Measurements from ENCODE around the gene CLDN16.

Gene CLDN16

GRCh38 chr3:190380184-190380583 is 7.8 kb upstream of the CLDN16 start:
- no peak for TF ChIP-seq SIN3A (IDR thresholded peaks at IDR 0.05; ENCODE audit: borderline replicate concordance, insufficient read depth, low read length)
- TF ChIP-seq, protein P1, sequence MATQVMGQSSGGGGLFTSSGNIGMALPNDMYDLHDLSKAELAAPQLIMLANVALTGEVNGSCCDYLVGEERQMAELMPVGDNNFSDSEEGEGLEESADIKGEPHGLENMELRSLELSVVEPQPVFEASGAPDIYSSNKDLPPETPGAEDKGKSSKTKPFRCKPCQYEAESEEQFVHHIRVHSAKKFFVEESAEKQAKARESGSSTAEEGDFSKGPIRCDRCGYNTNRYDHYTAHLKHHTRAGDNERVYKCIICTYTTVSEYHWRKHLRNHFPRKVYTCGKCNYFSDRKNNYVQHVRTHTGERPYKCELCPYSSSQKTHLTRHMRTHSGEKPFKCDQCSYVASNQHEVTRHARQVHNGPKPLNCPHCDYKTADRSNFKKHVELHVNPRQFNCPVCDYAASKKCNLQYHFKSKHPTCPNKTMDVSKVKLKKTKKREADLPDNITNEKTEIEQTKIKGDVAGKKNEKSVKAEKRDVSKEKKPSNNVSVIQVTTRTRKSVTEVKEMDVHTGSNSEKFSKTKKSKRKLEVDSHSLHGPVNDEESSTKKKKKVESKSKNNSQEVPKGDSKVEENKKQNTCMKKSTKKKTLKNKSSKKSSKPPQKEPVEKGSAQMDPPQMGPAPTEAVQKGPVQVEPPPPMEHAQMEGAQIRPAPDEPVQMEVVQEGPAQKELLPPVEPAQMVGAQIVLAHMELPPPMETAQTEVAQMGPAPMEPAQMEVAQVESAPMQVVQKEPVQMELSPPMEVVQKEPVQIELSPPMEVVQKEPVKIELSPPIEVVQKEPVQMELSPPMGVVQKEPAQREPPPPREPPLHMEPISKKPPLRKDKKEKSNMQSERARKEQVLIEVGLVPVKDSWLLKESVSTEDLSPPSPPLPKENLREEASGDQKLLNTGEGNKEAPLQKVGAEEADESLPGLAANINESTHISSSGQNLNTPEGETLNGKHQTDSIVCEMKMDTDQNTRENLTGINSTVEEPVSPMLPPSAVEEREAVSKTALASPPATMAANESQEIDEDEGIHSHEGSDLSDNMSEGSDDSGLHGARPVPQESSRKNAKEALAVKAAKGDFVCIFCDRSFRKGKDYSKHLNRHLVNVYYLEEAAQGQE (IDR thresholded peaks at IDR 0.05; ENCODE audit: insufficient read depth in 1 of 2, low read depth in 2 of 2, low read length in 2 of 2): no peak
- TF ChIP-seq POLR2AphosphoS5 (IDR thresholded peaks at IDR 0.05; ENCODE audit: low read depth, low read length): no peak
- TF ChIP-seq TAF1 (IDR thresholded peaks at IDR 0.05; ENCODE audit: borderline replicate concordance, insufficient read depth, low read length): no peak
- TF ChIP-seq FOXP2 (optimal IDR thresholded peaks at IDR 0.05; ENCODE audit: borderline replicate concordance, extremely low read depth, extremely low read length, insufficient read depth): no peak

- no peak for TF ChIP-seq FOXP2 (optimal IDR thresholded peaks at IDR 0.05; ENCODE audit: borderline replicate concordance, extremely low read depth, extremely low read length, insufficient read depth)
- no peak for TF ChIP-seq POLR2AphosphoS5 (IDR thresholded peaks at IDR 0.05; ENCODE audit: low read depth, low read length)
- TF ChIP-seq SIN3A (IDR thresholded peaks at IDR 0.05; ENCODE audit: borderline replicate concordance, insufficient read depth, low read length): no peak
- no peak for TF ChIP-seq TAF1 (IDR thresholded peaks at IDR 0.05; ENCODE audit: borderline replicate concordance, insufficient read depth, low read length)
These were observed 6.5 kb upstream of the CLDN16 start for GRCh38 chr3:190381441-190381840.

DNA sequence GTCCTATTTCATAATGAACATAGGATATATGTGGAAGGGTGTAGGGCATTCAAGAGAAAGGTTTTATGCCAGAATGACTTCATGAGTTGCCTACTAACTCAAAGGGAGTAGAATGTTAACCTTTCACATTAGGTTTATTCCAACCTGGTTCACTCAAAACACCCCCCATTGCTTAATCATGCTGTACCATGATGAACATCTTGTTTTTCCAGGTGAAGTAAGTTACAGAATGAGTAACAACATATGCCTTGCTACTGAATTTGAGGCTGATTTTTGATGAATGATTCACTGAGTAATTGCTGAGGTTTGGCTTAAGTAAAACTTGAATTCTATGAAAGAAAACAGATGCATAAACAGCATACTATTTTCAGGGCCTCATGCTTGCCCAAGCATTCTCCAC is 5.9 kb upstream of the CLDN16 start:
- TF ChIP-seq POLR2AphosphoS5 (IDR thresholded peaks at IDR 0.05; ENCODE audit: low read depth, low read length) (no peak), FOXP2 (optimal IDR thresholded peaks at IDR 0.05; ENCODE audit: borderline replicate concordance, extremely low read depth, extremely low read length, insufficient read depth) (no peak), TAF1 (IDR thresholded peaks at IDR 0.05; ENCODE audit: borderline replicate concordance, insufficient read depth, low read length) (no peak), SIN3A (IDR thresholded peaks at IDR 0.05; ENCODE audit: borderline replicate concordance, insufficient read depth, low read length) (no peak)

- TF ChIP-seq, protein P1 (IDR thresholded peaks at IDR 0.05; ENCODE audit: insufficient read depth in 1 of 2, low read depth in 2 of 2, low read length in 2 of 2): no peak
- no peak for TF ChIP-seq TAF1 (IDR thresholded peaks at IDR 0.05; ENCODE audit: borderline replicate concordance, insufficient read depth, low read length)
These were observed 3.6 kb upstream of the CLDN16 start for GRCh38 chr3:190384309-190384756.

DNA sequence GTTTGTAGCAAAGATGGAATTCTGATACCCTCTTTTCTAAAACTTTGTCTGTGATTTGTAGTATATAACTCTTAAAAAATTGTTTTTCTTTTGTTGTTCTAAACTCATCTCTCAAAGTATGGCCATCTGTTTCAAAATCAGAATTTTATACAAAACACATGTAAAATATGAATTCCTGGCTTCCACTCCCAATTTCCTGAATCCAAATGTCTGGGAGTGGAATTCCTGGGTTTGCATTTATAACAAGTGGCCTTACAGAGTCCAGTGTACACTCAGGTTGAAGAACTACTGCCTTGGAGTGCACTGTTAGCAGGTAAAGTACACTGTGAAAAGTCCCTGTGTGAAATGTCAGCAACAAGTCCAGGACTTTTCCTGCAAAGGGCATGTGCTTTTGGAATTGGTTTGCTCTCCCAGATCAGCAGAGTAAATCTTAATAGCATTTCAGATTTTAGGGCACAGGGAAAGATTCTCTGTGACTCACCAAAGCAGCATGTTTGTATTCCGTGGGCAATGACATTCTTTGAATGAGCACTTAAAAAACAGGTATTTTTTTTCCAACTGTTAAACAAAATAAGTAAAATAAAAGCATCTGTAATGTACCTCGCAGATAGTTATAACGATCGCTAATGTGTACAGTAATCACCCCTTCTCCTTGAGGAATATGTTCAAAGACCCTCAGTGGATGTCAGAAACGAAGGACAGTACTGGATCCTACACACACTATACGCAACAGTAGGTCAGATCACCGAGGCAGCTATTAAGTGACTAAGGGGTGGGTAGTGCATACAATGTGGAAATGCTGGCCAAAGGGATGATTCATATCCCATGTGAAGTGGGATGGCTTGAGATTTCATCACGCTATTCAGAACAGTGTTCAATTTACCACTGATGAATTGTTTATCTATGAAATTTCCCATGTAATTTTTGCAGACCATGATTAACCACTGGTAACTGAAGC is 2.0 kb upstream of the CLDN16 start:
- TF ChIP-seq TAF1 (IDR thresholded peaks at IDR 0.05; ENCODE audit: borderline replicate concordance, insufficient read depth, low read length) (no peak), POLR2AphosphoS5 (IDR thresholded peaks at IDR 0.05; ENCODE audit: low read depth, low read length) (no peak), FOXP2 (optimal IDR thresholded peaks at IDR 0.05; ENCODE audit: borderline replicate concordance, extremely low read depth, extremely low read length, insufficient read depth) (no peak), SIN3A (IDR thresholded peaks at IDR 0.05; ENCODE audit: borderline replicate concordance, insufficient read depth, low read length) (no peak)
- TF ChIP-seq, protein P1 (IDR thresholded peaks at IDR 0.05; ENCODE audit: insufficient read depth in 1 of 2, low read depth in 2 of 2, low read length in 2 of 2): no peak

DNA sequence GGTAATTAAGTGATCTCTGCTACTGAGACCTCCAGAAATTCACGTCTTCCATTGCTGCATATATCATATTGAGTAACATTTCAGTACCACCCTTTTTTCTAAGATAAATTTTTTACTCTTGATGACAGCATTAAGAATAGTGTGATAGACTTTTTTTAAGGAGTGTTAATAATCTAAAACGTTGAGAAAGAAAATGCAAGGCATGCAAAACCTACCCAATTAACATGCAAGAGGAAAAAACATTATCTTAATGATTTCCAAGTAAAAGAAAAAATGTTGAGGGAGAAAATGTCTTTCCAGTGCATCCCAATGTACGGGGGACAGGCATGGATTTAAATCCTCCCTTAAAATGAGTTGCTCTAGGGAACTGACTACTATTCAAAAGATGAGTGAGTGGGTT is 740 bp downstream of the CLDN16 start:
- TF ChIP-seq TAF1 (IDR thresholded peaks at IDR 0.05; ENCODE audit: borderline replicate concordance, insufficient read depth, low read length) (no peak), SIN3A (IDR thresholded peaks at IDR 0.05; ENCODE audit: borderline replicate concordance, insufficient read depth, low read length) (no peak)
- TF ChIP-seq, protein P1 (IDR thresholded peaks at IDR 0.05; ENCODE audit: insufficient read depth in 1 of 2, low read depth in 2 of 2, low read length in 2 of 2): no peak

All from PFSK-1 (cell line).